GM15510 (cell line): ENCODE measurements around the gene NUP107.

ENCODE experiments used
- POLR2A ChIP-seq: IDR thresholded peaks from 3 replicates; pipeline ENCODE4 v1.6.1; 2011; ENCODE audit warnings: borderline replicate concordance; ENCODE audit not compliant: insufficient read length; ENCODE audit errors: extremely low read depth

Gene NUP107

DNA sequence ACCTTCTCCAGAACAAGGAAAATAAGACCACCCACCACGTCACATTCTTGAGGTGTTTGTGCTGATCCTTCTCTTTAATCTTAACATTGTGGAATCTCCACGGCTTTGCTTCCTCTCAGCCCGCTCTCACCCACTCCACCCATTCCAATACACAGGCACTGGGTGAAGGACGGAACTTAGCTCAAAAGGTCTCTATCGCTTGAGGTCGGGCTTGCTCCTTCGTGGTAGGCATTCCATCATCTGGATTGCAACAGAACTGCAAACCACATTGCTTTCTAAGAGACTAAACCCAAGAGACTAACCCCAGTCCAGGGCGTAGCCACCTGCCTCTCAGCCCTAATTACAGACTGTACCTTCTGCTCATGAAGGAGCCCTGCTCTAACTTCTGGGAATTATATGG lies 97.2 kb downstream of the NUP107 start:
- no peak for TF ChIP-seq POLR2A

DNA sequence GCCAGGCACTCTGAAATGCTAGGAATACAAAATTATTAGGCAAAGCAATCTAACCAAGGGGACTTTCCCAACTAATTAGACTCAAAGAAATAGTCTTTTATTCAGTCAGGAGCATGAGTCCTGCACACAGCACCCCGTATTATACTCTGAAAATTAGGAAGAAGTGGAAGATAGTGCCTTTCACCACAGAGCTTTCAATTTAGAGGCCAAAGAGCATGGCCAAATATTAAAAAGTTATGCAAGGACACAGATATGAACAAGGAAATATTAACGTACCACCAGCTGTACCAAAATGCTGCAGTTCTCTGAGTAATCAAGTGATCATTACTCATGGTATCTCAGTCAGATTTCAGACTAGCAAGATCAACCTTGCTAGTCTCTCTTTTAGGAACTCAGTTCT lies 98.6 kb downstream of the NUP107 start:
- TF ChIP-seq POLR2A = no peak

GRCh38 chr12:68785823-68786222 lies 99.0 kb downstream of the NUP107 start:
- TF ChIP-seq POLR2A = no peak

DNA sequence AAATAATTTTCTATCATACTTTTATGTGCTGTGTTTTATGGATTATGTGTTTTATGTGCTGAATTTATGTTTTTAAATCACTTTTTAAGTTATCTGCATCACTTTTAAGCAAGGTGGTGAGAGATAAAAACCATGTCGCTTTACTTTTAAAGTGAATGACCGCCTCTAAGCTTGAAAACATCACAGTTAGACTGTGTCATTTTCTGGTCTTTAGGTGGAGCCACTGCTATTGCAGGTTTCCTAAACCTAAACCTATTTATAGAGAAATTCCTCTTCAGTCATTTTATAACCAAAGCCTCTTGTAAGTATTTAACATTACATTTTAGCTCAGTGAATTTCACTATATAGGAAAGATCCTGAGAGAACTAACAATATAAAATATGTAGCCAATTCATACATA lies 100.2 kb downstream of the NUP107 start:
- TF ChIP-seq POLR2A = no peak

DNA sequence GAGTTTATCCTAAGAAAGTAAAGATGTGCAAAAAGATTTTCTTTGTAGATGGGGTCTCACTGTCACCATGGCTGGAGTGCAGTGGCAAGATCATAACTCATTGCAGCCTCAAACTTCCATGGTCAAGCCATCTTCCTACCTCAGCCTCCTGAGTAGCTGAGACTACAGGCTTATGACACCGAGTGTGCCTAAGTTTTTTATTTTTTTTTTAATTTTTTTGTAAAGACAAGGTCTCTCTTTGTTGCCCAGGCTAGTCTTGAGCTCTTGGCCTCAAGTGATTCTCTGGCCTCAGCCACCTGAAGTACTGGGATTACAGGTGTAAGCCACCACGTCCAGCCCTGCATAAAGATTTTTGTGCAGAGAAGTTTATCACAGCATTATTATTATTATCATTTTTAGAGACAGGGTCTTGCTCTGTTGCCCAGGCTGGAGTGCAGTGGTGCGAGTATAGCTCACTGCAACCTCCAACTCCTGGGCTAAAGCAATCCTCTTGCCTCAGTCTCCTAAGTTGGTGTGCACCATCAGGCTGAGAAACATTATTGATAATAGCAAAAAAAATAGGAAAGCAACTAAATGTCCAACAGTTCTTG lies 101.9 kb downstream of the NUP107 start:
- TF ChIP-seq POLR2A = no peak

DNA sequence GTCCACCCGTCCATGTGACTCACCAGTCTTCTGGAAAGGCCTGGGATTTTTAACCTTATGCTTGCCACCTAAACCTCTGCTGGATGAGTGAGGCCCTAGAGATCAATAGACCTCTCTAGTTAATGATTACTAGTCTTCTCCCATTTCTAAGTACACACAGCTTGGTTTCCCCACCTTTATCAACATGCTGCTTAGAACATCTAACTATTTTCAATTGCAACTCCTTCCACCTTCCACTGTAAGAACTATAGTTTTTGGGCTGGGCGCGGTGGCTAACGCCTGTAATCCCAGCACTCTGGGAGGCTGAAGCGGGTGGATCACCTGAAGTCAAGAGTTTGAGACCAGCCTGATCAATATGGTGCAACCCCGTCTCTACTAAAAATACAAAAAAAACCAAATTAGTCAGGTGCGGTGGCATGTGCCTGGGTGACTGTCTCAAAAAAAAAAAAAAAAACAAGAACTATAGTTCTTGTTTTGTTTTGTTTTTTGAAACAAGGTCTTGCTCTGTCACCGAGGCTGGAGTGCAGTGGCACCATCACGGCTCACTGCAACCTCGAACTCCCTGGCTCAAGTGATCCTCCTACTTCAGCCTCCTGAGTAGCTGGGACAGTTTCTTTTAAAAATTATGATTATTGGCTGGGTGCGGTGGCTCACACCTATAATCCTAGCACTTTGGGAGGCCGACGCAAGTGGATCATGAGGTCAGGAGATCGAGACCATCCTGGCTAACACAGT lies 102.5 kb downstream of the NUP107 start:
- TF ChIP-seq POLR2A = no peak

- no peak for TF ChIP-seq POLR2A
Measured at GRCh38 chr12:68790081-68790951, 103.5 kb downstream of the NUP107 start.

DNA sequence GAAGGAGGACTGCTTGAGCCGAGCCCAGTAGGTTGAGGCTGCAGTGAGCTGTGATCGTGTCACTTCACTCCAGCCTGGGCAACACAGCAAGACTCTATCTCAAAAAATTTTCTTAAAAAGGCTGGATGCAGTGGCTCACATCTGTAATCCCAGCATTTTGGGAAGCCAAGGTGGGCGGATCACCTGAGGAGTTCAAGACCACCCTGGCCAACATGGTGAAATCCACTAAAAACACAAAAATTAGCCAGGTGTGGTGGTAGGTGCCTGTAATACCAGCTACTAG lies 104.1 kb downstream of the NUP107 start:
- TF ChIP-seq POLR2A = no peak

GRCh38 chr12:68791897-68792481 lies 105.2 kb downstream of the NUP107 start:
- TF ChIP-seq POLR2A = no peak

GRCh38 chr12:68792952-68793351 lies 106.2 kb downstream of the NUP107 start:
- TF ChIP-seq POLR2A = no peak

- no peak for TF ChIP-seq POLR2A
Measured at GRCh38 chr12:68793436-68793835, 106.7 kb downstream of the NUP107 start.

DNA sequence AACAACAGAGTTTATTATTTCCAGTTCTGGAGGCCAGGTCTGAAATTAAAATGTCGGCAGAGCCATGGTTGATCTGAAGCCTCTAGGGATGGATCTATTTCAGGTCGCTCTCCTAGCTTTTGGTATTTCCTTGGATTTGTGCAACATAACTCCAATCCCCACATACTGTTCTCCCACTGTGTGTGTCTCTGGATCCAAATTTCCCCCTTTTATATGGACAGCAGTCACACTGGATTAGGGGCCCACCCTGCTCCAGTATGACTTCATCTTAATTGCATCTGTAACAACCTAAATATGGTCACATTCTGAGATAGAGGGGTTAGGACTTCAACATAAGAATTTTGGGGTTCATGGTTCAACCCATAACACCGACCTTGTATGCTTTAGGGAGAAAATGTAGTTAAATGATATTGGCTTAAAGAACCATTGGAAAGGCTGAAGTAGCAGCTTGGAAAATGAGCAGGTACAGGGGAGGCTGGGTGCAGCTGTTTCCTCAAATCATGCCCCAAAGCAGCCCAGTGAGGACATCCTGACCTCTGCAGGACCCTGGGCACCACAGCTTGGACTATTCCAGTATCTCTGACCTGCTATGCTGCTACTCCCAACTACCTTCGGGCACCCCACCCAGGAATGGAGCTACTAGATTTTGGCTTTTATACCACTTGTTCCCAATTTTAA lies 107.3 kb downstream of the NUP107 start:
- no peak for TF ChIP-seq POLR2A

DNA sequence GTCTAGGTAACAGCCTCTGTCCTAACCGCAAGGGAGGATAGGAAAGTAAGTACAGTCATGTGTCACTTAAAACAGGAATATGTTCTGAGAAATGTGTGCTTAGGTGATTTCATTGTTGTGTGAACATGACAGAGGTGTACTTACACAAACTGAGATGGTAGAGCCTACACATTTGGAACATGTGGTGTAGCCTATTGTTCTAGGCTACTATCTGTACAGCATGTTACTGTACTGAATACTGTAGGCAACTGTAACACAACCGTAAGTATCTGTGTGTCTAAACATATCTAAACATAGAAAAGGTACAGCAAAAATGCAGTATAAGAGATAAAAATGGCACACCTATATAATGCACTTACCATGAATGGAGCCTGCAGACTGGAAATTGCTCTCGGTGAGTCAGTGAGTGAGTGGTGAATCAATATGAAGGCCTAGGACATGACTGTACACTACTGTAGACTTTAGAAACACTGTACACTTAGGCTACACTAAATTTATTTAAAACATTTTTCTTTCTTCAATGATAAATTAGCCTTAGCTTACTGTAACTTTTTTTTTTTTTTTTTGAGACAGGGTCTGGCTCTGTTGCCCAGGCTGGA lies 108.0 kb downstream of the NUP107 start:
- no peak for TF ChIP-seq POLR2A
